HepG2 (cell line): ENCODE data around the gene APC2. TPM values are rescaled to one million over a fixed set of nuclear protein-coding genes. Genes with fewer than 3 reads are reported as not detected.

Source experiments
- ATAC-seq: fragments of 200-7000 bp; cut with Tn5 transposase; 3 replicates; pipeline ENCODE4 v1.9.1; 2020; ENCODE audit warnings: mild to moderate bottlenecking, moderate library complexity
- BruUV-seq: library from RNA; stranded (reverse); fragments of 400-500 nt; replicated peaks from 2 replicates; lab custom pipeline; 2021; lab: Mats Ljungman, UMichigan
- CTCF ChIA-PET: fragments of 300-600 bp; formaldehyde crosslinking; extraction: SDS; loops from one replicate; lab custom pipeline; 2021; ENCODE audit warnings: low total read pairs, inconsistent platforms, low intra/inter-chr PET ratio; lab: Yijun Ruan, JAX
- POLR2A ChIA-PET: fragments of 350-600 bp; sonication (Branson Sonifier 250); formaldehyde crosslinking; loops from one replicate; lab custom pipeline; 2020; ENCODE audit warnings: antibody characterized with exemption, inconsistent platforms; lab: Yijun Ruan, JAX
- DNase-seq: peaks from one replicate; pipeline ENCODE4 v3.0.0-alpha.2; 2015; ENCODE audit warnings: low spot score
- FAIRE-seq: peaks from 3 replicates; lab custom pipeline; 2011; peaks lifted over from hg19 to GRCh38; lab: Jason Lieb, UNC
- H2AFZ ChIP-seq: one replicate; pipeline ENCODE4 v1.6.1; 2011; ENCODE audit warnings: low read length, inconsistent platforms
- H3K27ac ChIP-seq: fragments of 300-600 bp; 3 replicates; pipeline ENCODE4 v1.8.0; 2011; ENCODE audit warnings: mixed run types, mild to moderate bottlenecking, mixed read lengths, low read length, inconsistent platforms; ENCODE audit not compliant: insufficient read depth; ENCODE audit errors: extremely low read length
- H3K27me3 ChIP-seq, 2 experiments: fragments of 200-600 bp in 1 of 2; 2 replicates in 1 of 2; 3 replicates in 1 of 2; pipeline versions ENCODE4 v1.6.0 to v1.8.0; 2011; ENCODE audit warnings: low read length in 2 of 2, mild to moderate bottlenecking in 2 of 2, moderate library complexity in 2 of 2, inconsistent platforms in 1 of 2; ENCODE audit not compliant: insufficient read depth in 2 of 2, control insufficient read depth in 1 of 2
- H3K36me3 ChIP-seq, 2 experiments: fragments of 200-600 bp in 1 of 2; replicated peaks in 1 of 2; 2 replicates in 1 of 2; 3 replicates in 1 of 2; pipeline versions ENCODE4 v1.5.1 to v1.8.0; 2011; ENCODE audit warnings: low read length in 2 of 2, inconsistent platforms in 1 of 2; ENCODE audit not compliant: insufficient read depth in 2 of 2, control insufficient read depth in 1 of 2
- H3K4me1 ChIP-seq: 2 replicates; pipeline ENCODE4 v1.5.1; 2012; ENCODE audit warnings: low read length, inconsistent platforms; ENCODE audit not compliant: insufficient read depth
- H3K4me2 ChIP-seq: 2 replicates; pipeline ENCODE4 v1.6.0; 2011; ENCODE audit warnings: low read depth, low read length, inconsistent platforms
- H3K4me3 ChIP-seq, 3 experiments: fragments of 200-600 bp in 1 of 3; sonication (generic), shearing (Covaris generic) in 1 of 3; replicated peaks in 1 of 3; 2 replicates each; pipeline ENCODE4 v1.5.1; 2011 to 2016; ENCODE audit warnings: low read length in 3 of 3, inconsistent platforms in 2 of 3, low read depth in 2 of 3, mild to moderate bottlenecking in 2 of 3, control low read depth in 1 of 3, mixed read lengths in 1 of 3; ENCODE audit not compliant: insufficient read depth in 1 of 3
- H3K79me2 ChIP-seq: one replicate; pipeline ENCODE4 v1.6.1; 2011; ENCODE audit warnings: low read length, inconsistent platforms; ENCODE audit not compliant: insufficient read depth
- H3K9ac ChIP-seq: 2 replicates; pipeline ENCODE4 v1.6.0; 2011; ENCODE audit warnings: mild to moderate bottlenecking, low read depth, low read length, inconsistent platforms; ENCODE audit not compliant: insufficient read depth
- H3K9me3 ChIP-seq: 2 replicates; pipeline ENCODE4 v1.5.1; 2012; ENCODE audit warnings: mild to moderate bottlenecking, low read length
- H4K20me1 ChIP-seq: 2 replicates; pipeline ENCODE4 v1.6.0; 2011; ENCODE audit warnings: inconsistent platforms, mild to moderate bottlenecking, low read length, moderate library complexity; ENCODE audit not compliant: insufficient read depth
- AGO1 ChIP-seq: fragments of 200-400 bp; formaldehyde crosslinking; IDR thresholded peaks from 2 replicates; pipeline ENCODE4 v1.6.1; 2017; ENCODE audit warnings: mild to moderate bottlenecking, low read depth, low read length, moderate library complexity; ENCODE audit not compliant: poor library complexity, severe bottlenecking
- AGO2 ChIP-seq: fragments of 200-400 bp; formaldehyde crosslinking; optimal IDR thresholded peaks from 2 replicates; pipeline ENCODE3; 2017; ENCODE audit warnings: mild to moderate bottlenecking, low read depth, low read length, moderate library complexity
- CSRNP2 ChIP-seq: sonication (generic); formaldehyde crosslinking; conservative IDR thresholded peaks from 2 replicates; pipeline ENCODE4 v1.8.0; 2022; ENCODE audit warnings: low read depth, missing genetic modification reagents
- KLF6 ChIP-seq: IDR thresholded peaks from 2 replicates; pipeline ENCODE4 v1.8.0; 2016; ENCODE audit warnings: missing biosample characterization, missing genetic modification reagents
- TBL1XR1 ChIP-seq: fragments of 150-350 bp; IDR thresholded peaks from 2 replicates; pipeline ENCODE4 v1.6.1; 2014; ENCODE audit warnings: borderline replicate concordance, low read length; ENCODE audit not compliant: partially characterized antibody
- ZBTB40 ChIP-seq, 2 experiments: fragments of 450-650 bp in 1 of 2; sonication (generic) in 1 of 2; formaldehyde crosslinking in 1 of 2; IDR thresholded peaks; 2 replicates each; pipeline versions ENCODE4 v1.6.1 to v1.8.0; 2016 to 2022; ENCODE audit warnings: antibody characterized with exemption in 1 of 2, mild to moderate bottlenecking in 1 of 2, missing genetic modification reagents in 1 of 2
- ZNF616 ChIP-seq: sonication (generic); formaldehyde crosslinking; IDR thresholded peaks from 2 replicates; pipeline ENCODE4 v1.5.0; 2020; ENCODE audit warnings: low read depth, mild to moderate bottlenecking, missing genetic modification reagents
- ZNF768 ChIP-seq: sonication (generic); formaldehyde crosslinking; IDR thresholded peaks from 2 replicates; pipeline ENCODE4 v1.4.0; 2020; ENCODE audit warnings: missing genetic modification reagents
- WGBS: methylation state at CpG from one replicate; pipeline ENCODE4 v1.1.6; 2017; ENCODE audit warnings: low lambda C conversion rate; 5-methylcytosine and 5-hydroxymethylcytosine counted together
- in situ Hi-C: cut with HindIII; loops from 2 replicates; pipeline ENCODE4 v1.10.0; 2017; ENCODE audit warnings: low pct_unique_long_range_greater_than_20kb; ENCODE audit not compliant: extremely low pct_ligation_motif_present
- intact Hi-C: fragments of 100-400 bp; cut with micrococcal nuclease; formaldehyde crosslinking; loops from one replicate; pipeline ENCODE4 v1.10.0; 2022; ENCODE audit not compliant: unreplicated experiment
- polyA plus RNA-seq, 8 experiments: library from polyadenylated mRNA; depleted of rRNA in 3 of 8; stranded (reverse) in 7 of 8; unstranded in 1 of 8; fragments of >200 nt; fragmentation: Illumina TruSeq in 4 of 8; extraction: Trizol in 4 of 8; gene quantifications; 2 replicates each; pipeline versions ENCODE4 v1.2.1 to v1.2.3, GENCODE V29; 2011 to 2016; ENCODE audit warnings: low read depth in 4 of 8, missing spikeins in 1 of 8, mixed read lengths in 1 of 8; ENCODE audit not compliant: insufficient read depth in 1 of 8
- total RNA-seq, 5 experiments: library from RNA; depleted of rRNA; stranded (reverse); fragments of >200 nt; fragmentation: Illumina TruSeq; extraction: Trizol; gene quantifications; 2 replicates each; pipeline ENCODE4 v1.2.3, GENCODE V29; 2016; ENCODE audit warnings: low read depth in 1 of 5

Gene APC2
- total and polyA plus RNA-seq, 2 of the 13 experiments (the other 11 are each of a cell fraction or from before 2014, with no cell fraction given) = 0.08 to 0.22 TPM

GRCh38 chr19:1473085-1473851 is 23.3 kb downstream of the APC2 start:
- ATAC-seq = no peak
- H3K79me2 ChIP-seq = peaks cover 11% of the 10 kb centered on the region
- no peak overlapping the region for H3K27ac ChIP-seq
- ChIA-PET POLR2A (no interaction called here), CTCF (no interaction called here)
- peaks cover 40% of the 10 kb centered on the region for H3K4me1 ChIP-seq
- 95% methylated on average over 17 of the region's 20 CpGs for WGBS
- no peak for FAIRE-seq
- H2AFZ ChIP-seq = no peak overlapping the region
- H3K4me3 ChIP-seq = no peak overlapping the region
- intact Hi-C loops (no loop called here), in situ Hi-C loops (no loop called here)
- peaks cover 12% of the 10 kb centered on the region for H4K20me1 ChIP-seq
- no peak for DNase-seq
- BruUV-seq = no TSS peak
- no peaks in the 10 kb centered on the region for H3K27me3 ChIP-seq
- H3K36me3 ChIP-seq = peaks cover 2 to 8% of the 10 kb centered on the region in 2 experiments; a peak in 3 of 5 replicates
- H3K9ac ChIP-seq = no peak overlapping the region
- no peak overlapping the region for H3K4me2 ChIP-seq
- H3K9me3 ChIP-seq = no peaks in the 10 kb centered on the region
- TF ChIP-seq ZNF616 (CRISPR knock-in tag) = no peak
- peak; percentile 71 for TF ChIP-seq AGO2
- TF ChIP-seq ZNF768 (CRISPR knock-in tag) = no peak
- TF ChIP-seq ZBTB40 (IDR thresholded peaks at IDR 0.05) = no peak
- no peak for TF ChIP-seq ZBTB40 (CRISPR knock-in tag; IDR thresholded peaks at IDR 0.05)
- no peak for TF ChIP-seq TBL1XR1
- TF ChIP-seq AGO1 = peak; percentile 14
- no peak for TF ChIP-seq CSRNP2 (CRISPR knock-in tag)
- no peak for TF ChIP-seq KLF6
